Esophagus muscularis mucosa (tissue), 3 donors: ENCODE measurements around the gene MLKL.

Experiments
- CTCF ChIP-seq, 3 experiments: fragments of 200-600 bp in 2 of 3; fragments of 450-650 bp in 1 of 3; sonication (generic) in 2 of 3; IDR thresholded peaks; one replicate each; pipeline ENCODE4 v1.5.1; 2017 to 2019; ENCODE audit warnings: antibody characterized with exemption in 3 of 3, mild to moderate bottlenecking in 2 of 3, moderate library complexity in 1 of 3
- POLR2A ChIP-seq: fragments of 450-650 bp; IDR thresholded peaks from one replicate; pipeline ENCODE4 v1.6.1; 2017; ENCODE audit warnings: antibody characterized with exemption, moderate library complexity, mild to moderate bottlenecking, low read depth

- TF ChIP-seq CTCF (IDR thresholded peaks at IDR 0.05): no peak
- TF ChIP-seq POLR2A: no peak
Measured at GRCh38 chr16:74744566-74744965, 43.9 kb upstream of the MLKL start.
